ENCODE results near the gene MEAK7.

DNA sequence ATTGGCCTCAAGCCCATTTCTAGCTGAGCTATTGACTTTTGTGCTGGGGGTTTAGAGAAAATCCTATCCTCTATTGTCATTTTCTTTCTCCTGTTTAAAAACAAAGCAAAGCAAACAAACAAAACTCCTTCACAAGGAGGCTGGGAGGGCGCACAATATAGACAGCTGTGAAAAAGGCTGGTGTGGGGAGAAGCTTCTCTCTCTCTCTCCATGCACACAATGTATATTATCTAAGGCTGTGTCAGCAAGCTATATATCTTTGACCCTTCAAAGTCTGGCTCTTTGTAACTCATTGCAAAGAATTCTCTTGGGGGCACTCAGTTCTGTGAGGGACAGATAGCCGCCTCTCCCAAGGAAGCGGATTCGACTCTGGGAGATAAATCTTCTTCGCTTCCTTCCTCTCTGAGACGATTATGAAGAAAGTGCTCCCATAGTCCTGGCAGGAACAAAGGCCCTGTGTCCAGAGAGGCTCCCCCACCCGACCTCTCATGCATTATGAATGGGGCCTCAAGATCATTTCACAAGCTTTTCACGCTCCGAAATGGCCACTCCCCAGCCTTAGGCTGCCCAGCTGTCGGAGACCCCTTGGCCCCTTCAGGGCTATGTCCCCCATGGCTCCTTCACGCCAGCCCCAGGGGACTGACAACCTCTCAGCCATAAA lies 33.2 kb upstream of the MEAK7 start:
- TF ChIP-seq, protein P1, sequence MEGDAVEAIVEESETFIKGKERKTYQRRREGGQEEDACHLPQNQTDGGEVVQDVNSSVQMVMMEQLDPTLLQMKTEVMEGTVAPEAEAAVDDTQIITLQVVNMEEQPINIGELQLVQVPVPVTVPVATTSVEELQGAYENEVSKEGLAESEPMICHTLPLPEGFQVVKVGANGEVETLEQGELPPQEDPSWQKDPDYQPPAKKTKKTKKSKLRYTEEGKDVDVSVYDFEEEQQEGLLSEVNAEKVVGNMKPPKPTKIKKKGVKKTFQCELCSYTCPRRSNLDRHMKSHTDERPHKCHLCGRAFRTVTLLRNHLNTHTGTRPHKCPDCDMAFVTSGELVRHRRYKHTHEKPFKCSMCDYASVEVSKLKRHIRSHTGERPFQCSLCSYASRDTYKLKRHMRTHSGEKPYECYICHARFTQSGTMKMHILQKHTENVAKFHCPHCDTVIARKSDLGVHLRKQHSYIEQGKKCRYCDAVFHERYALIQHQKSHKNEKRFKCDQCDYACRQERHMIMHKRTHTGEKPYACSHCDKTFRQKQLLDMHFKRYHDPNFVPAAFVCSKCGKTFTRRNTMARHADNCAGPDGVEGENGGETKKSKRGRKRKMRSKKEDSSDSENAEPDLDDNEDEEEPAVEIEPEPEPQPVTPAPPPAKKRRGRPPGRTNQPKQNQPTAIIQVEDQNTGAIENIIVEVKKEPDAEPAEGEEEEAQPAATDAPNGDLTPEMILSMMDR (conservative IDR thresholded peaks at IDR 0.05; ENCODE audit: low read depth, low read length), result no peak
- TF ChIP-seq EZH2phosphoT487 (IDR thresholded peaks at IDR 0.05; ENCODE audit: borderline replicate concordance, low read length), result no peak
